MM.1S (cell line): ENCODE data around the gene CLEC18A.

ENCODE experiments used
- DNase-seq: peaks from one replicate; pipeline ENCODE4 v3.0.0-alpha.2; 2015
- H2AFZ ChIP-seq: fragments of 300-600 bp; sonication (generic); 2 replicates; pipeline ENCODE4 v1.6.0; 2016; ENCODE audit warnings: antibody characterized with exemption, low read length
- H3F3A ChIP-seq: fragments of 300-600 bp; sonication (generic); 2 replicates; pipeline ENCODE4 v1.6.1; 2016; ENCODE audit warnings: mild to moderate bottlenecking, antibody characterized with exemption, low read length, moderate library complexity, mixed read lengths; ENCODE audit not compliant: insufficient read depth
- H3K27ac ChIP-seq: fragments of 300-600 bp; sonication (generic); 2 replicates; pipeline ENCODE4 v1.5.1; 2016; ENCODE audit warnings: mild to moderate bottlenecking, low read length
- H3K27me3 ChIP-seq: fragments of 300-600 bp; sonication (generic); replicated peaks from 2 replicates; pipeline ENCODE4 v1.6.0; 2016; ENCODE audit warnings: low read length; ENCODE audit not compliant: insufficient read depth
- H3K36me3 ChIP-seq: fragments of 300-600 bp; sonication (generic); replicated peaks from 2 replicates; pipeline ENCODE4 v1.6.1; 2016; ENCODE audit warnings: mild to moderate bottlenecking, low read length, mixed read lengths; ENCODE audit not compliant: insufficient read depth
- H3K4me1 ChIP-seq: fragments of 300-600 bp; sonication (generic); 2 replicates; pipeline ENCODE4 v1.6.1; 2016; ENCODE audit warnings: low read length, mixed read lengths
- H3K4me2 ChIP-seq: fragments of 300-600 bp; sonication (generic); 2 replicates; pipeline ENCODE4 v1.6.0; 2016; ENCODE audit warnings: low read depth, low read length
- H3K4me3 ChIP-seq: fragments of 300-600 bp; sonication (generic); 2 replicates; pipeline ENCODE4 v1.5.1; 2016; ENCODE audit warnings: low read length, mixed read lengths
- H3K79me2 ChIP-seq: fragments of 300-600 bp; sonication (generic); 2 replicates; pipeline ENCODE4 v1.6.1; 2016; ENCODE audit warnings: mixed run types, low read length, mixed read lengths
- H3K9ac ChIP-seq: fragments of 300-600 bp; sonication (generic); 2 replicates; pipeline ENCODE4 v1.6.1; 2016; ENCODE audit warnings: low read length, mixed read lengths
- H3K9me2 ChIP-seq: fragments of 300-600 bp; sonication (generic); replicated peaks from 2 replicates; pipeline ENCODE4 v1.6.1; 2016; ENCODE audit warnings: mild to moderate bottlenecking, low read length, mixed read lengths; ENCODE audit not compliant: insufficient read depth
- H3K9me3 ChIP-seq: fragments of 300-600 bp; sonication (generic); replicated peaks from 2 replicates; pipeline ENCODE4 v1.6.1; 2016; ENCODE audit warnings: mild to moderate bottlenecking, low read length, mixed read lengths; ENCODE audit not compliant: insufficient read depth
- H4K20me1 ChIP-seq: fragments of 300-600 bp; sonication (generic); 2 replicates; pipeline ENCODE4 v1.6.1; 2016; ENCODE audit warnings: mild to moderate bottlenecking, low read length, moderate library complexity, mixed read lengths; ENCODE audit not compliant: insufficient read depth
- CTCF ChIP-seq: fragments of 300-600 bp; sonication (generic); IDR thresholded peaks from 2 replicates; pipeline ENCODE4 v1.5.1; 2016; ENCODE audit warnings: antibody characterized with exemption, low read length, mixed read lengths
- EZH2 ChIP-seq: fragments of 300-600 bp; sonication (generic); optimal IDR thresholded peaks from 2 replicates; pipeline ENCODE3; 2017; ENCODE audit warnings: low read depth, mild to moderate bottlenecking, antibody characterized with exemption, low read length, mixed read lengths
- EZH2phosphoT487 ChIP-seq: fragments of 300-600 bp; sonication (generic); IDR thresholded peaks from 2 replicates; pipeline ENCODE4 v1.6.1; 2018; ENCODE audit warnings: antibody characterized with exemption, low read length

The CLEC18A gene

GRCh38 chr16:69906838-69907401 is 44.2 kb upstream of the CLEC18A start:
- no peaks in the 10 kb centered on the region for H3F3A ChIP-seq
- H2AFZ ChIP-seq = no peak overlapping the region
- no peaks in the 10 kb centered on the region for H3K4me1 ChIP-seq
- no peak for TF ChIP-seq CTCF
- no peak for TF ChIP-seq EZH2
- no peak for TF ChIP-seq EZH2phosphoT487
- H4K20me1 ChIP-seq = no peaks in the 10 kb centered on the region
- H3K9me2 ChIP-seq = no peaks in the 10 kb centered on the region
- H3K4me3 ChIP-seq = no peak overlapping the region
- DNase-seq = no peak
- H3K9ac ChIP-seq = no peak overlapping the region
- H3K36me3 ChIP-seq = no peaks in the 10 kb centered on the region
- no peaks in the 10 kb centered on the region for H3K79me2 ChIP-seq
- no peaks in the 10 kb centered on the region for H3K27me3 ChIP-seq
- no peak overlapping the region for H3K27ac ChIP-seq
- no peak overlapping the region for H3K4me2 ChIP-seq
- H3K9me3 ChIP-seq = no peaks in the 10 kb centered on the region

GRCh38 chr16:69909043-69909442 is 42.1 kb upstream of the CLEC18A start:
- no peak overlapping the region for H3K4me3 ChIP-seq
- H4K20me1 ChIP-seq = no peaks in the 10 kb centered on the region
- H3K4me2 ChIP-seq = no peak overlapping the region
- H3K27me3 ChIP-seq = no peaks in the 10 kb centered on the region
- no peaks in the 10 kb centered on the region for H3K36me3 ChIP-seq
- H3K9me2 ChIP-seq = no peaks in the 10 kb centered on the region
- no peak for DNase-seq
- H3K27ac ChIP-seq = no peak overlapping the region
- H3K9me3 ChIP-seq = no peaks in the 10 kb centered on the region
- no peaks in the 10 kb centered on the region for H3K79me2 ChIP-seq
- TF ChIP-seq EZH2phosphoT487 (no peak), CTCF (no peak), EZH2 (no peak)
- no peak overlapping the region for H3K9ac ChIP-seq
- no peak overlapping the region for H2AFZ ChIP-seq
- H3K4me1 ChIP-seq = no peaks in the 10 kb centered on the region
- no peaks in the 10 kb centered on the region for H3F3A ChIP-seq

- H2AFZ ChIP-seq = no peak overlapping the region
- no peak for DNase-seq
- H3F3A ChIP-seq = no peaks in the 10 kb centered on the region
- no peaks in the 10 kb centered on the region for H4K20me1 ChIP-seq
- H3K4me2 ChIP-seq = no peak overlapping the region
- no peaks in the 10 kb centered on the region for H3K9me3 ChIP-seq
- no peak overlapping the region for H3K27ac ChIP-seq
- H3K79me2 ChIP-seq = no peaks in the 10 kb centered on the region
- H3K9ac ChIP-seq = no peak overlapping the region
- TF ChIP-seq EZH2 (no peak), EZH2phosphoT487 (no peak), CTCF (no peak)
- no peak overlapping the region for H3K4me3 ChIP-seq
- H3K9me2 ChIP-seq = no peaks in the 10 kb centered on the region
- H3K27me3 ChIP-seq = no peaks in the 10 kb centered on the region
- no peaks in the 10 kb centered on the region for H3K36me3 ChIP-seq
- H3K4me1 ChIP-seq = no peaks in the 10 kb centered on the region
Observed at GRCh38 chr16:69909760-69910159, 41.4 kb upstream of the CLEC18A start.
